OCI-LY7 (cell line): ENCODE measurements around the gene OR2T27. TPM values are rescaled to one million over a fixed set of nuclear protein-coding genes. Genes with fewer than 3 reads are reported as not detected.
A peak's percentile ranks its signal among the peaks of the same experiment; 100 is the strongest.
"Not testable (repeated sequence)": the region's sequence is repeated elsewhere in the genome, so short reads cannot be mapped to it uniquely, and the experiment has no call there.

Experiments
- Bru-seq: library from RNA; stranded (reverse); fragments of 400-500 nt; gene quantifications from one replicate; lab custom pipeline; 2021; lab: Mats Ljungman, UMichigan
- BruChase-seq, 2 experiments: library from RNA; stranded (reverse); fragments of 400-500 nt; gene quantifications; one replicate each; lab custom pipeline; 2021; lab: Mats Ljungman, UMichigan
- BruUV-seq: library from RNA; stranded (reverse); fragments of 400-500 nt; replicated peaks from 2 replicates; lab custom pipeline; 2021; lab: Mats Ljungman, UMichigan
- CTCF ChIA-PET: fragments of 300-600 bp; sonication (Branson Sonifier 250); formaldehyde crosslinking; loops from one replicate; lab custom pipeline; 2022; ENCODE audit warnings: antibody characterized with exemption; ENCODE audit not compliant: unreplicated experiment; lab: Charles Lee
- POLR2A ChIA-PET: fragments of 300-600 bp; sonication (Branson Sonifier 250); formaldehyde crosslinking; loops from one replicate; lab custom pipeline; 2022; ENCODE audit warnings: antibody characterized with exemption; lab: Charles Lee
- DNase-seq: peaks from one replicate; pipeline ENCODE4 v3.0.0-alpha.2; 2015; ENCODE audit warnings: low spot score
- H2AFZ ChIP-seq: fragments of 200-600 bp; sonication (generic), shearing (Covaris generic); 2 replicates; pipeline ENCODE4 v1.6.1; 2014; ENCODE audit warnings: mild to moderate bottlenecking, antibody characterized with exemption, low read length, moderate library complexity
- H3K27ac ChIP-seq: fragments of 200-600 bp; sonication (generic); 2 replicates; pipeline ENCODE4 v1.5.1; 2014; ENCODE audit warnings: mixed run types, low read depth, mild to moderate bottlenecking, moderate library complexity, low read length, inconsistent platforms; ENCODE audit not compliant: poor library complexity, severe bottlenecking
- H3K36me3 ChIP-seq: fragments of 200-600 bp; sonication (generic); 2 replicates; pipeline ENCODE4 v1.6.1; 2014; ENCODE audit warnings: mild to moderate bottlenecking, antibody characterized with exemption, low read length, moderate library complexity, mixed read lengths; ENCODE audit not compliant: insufficient read depth
- H3K4me1 ChIP-seq: fragments of 200-600 bp; sonication (generic); 2 replicates; pipeline ENCODE4 v1.5.1; 2014; ENCODE audit warnings: mild to moderate bottlenecking, low read length; ENCODE audit not compliant: insufficient read depth, poor library complexity, severe bottlenecking
- H3K4me2 ChIP-seq: fragments of 200-600 bp; sonication (generic); 2 replicates; pipeline ENCODE4 v1.6.1; 2014; ENCODE audit warnings: mild to moderate bottlenecking, low read length
- H3K4me3 ChIP-seq: fragments of 200-600 bp; sonication (generic); 2 replicates; pipeline ENCODE4 v1.5.1; 2014; ENCODE audit warnings: mild to moderate bottlenecking, low read depth, low read length; ENCODE audit not compliant: poor library complexity, severe bottlenecking
- H3K79me2 ChIP-seq: fragments of 200-600 bp; sonication (generic); 2 replicates; pipeline ENCODE4 v1.6.1; 2016; ENCODE audit warnings: low read depth, mild to moderate bottlenecking, low read length, moderate library complexity, mixed read lengths; ENCODE audit not compliant: insufficient read depth
- H3K9me2 ChIP-seq: fragments of 200-600 bp; sonication (generic); 2 replicates; pipeline ENCODE4 v1.6.1; 2016; ENCODE audit warnings: mild to moderate bottlenecking, low read length, mixed read lengths; ENCODE audit not compliant: insufficient read depth
- H3K9me3 ChIP-seq: fragments of 200-600 bp; sonication (generic); 2 replicates; pipeline ENCODE4 v1.6.1; 2014; ENCODE audit warnings: mild to moderate bottlenecking, mixed run types, low read length, mixed read lengths
- H4K20me1 ChIP-seq: fragments of 200-600 bp; sonication (generic); 2 replicates; pipeline ENCODE4 v1.6.1; 2014; ENCODE audit warnings: mild to moderate bottlenecking, antibody characterized with exemption, low read length, moderate library complexity, mixed read lengths; ENCODE audit not compliant: insufficient read depth
- EZH2phosphoT487 ChIP-seq: fragments of 200-600 bp; sonication (generic); IDR thresholded peaks from 2 replicates; pipeline ENCODE4 v1.6.1; 2018; ENCODE audit warnings: low read depth, borderline replicate concordance, mild to moderate bottlenecking, mixed run types, antibody characterized with exemption, low read length, moderate library complexity, mixed read lengths
- intact Hi-C: fragments of 100-400 bp; cut with micrococcal nuclease; formaldehyde crosslinking; loops from one replicate; pipeline ENCODE4 v1.10.0; 2022; ENCODE audit not compliant: unreplicated experiment
- long read RNA-seq: library from polyadenylated mRNA; stranded (forward); transcript quantifications from one replicate; pipeline ENCODE4 v2.0.0, GENCODE V29; 2022
- total RNA-seq, 2 experiments: library from RNA; depleted of rRNA in 1 of 2; stranded (reverse); fragments of >200 nt in 1 of 2; shearing (Covaris generic) in 1 of 2; gene quantifications; 2 replicates each; pipeline ENCODE4 v1.2.3, GENCODE V29; 2014 to 2022
- TF ChIP-seq, protein P1 (sequence below): fragments of 200-600 bp; sonication (generic); conservative IDR thresholded peaks from 2 replicates; pipeline ENCODE4 v1.5.1; 2014; ENCODE audit warnings: mild to moderate bottlenecking, antibody characterized with exemption, low read length, moderate library complexity, mixed read lengths

OR2T27 gene, protein sequence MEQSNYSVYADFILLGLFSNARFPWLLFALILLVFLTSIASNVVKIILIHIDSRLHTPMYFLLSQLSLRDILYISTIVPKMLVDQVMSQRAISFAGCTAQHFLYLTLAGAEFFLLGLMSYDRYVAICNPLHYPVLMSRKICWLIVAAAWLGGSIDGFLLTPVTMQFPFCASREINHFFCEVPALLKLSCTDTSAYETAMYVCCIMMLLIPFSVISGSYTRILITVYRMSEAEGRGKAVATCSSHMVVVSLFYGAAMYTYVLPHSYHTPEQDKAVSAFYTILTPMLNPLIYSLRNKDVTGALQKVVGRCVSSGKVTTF
- not detected in 2 replicates for total RNA-seq (2014; rRNA removed; shearing (Covaris generic))
- not detected in 2 replicates for total RNA-seq (2022)
- Bru-seq, nascent RNA, result not detected
- BruChase-seq, experiment 1, labeled RNA remaining after a 6-hour chase, result not detected
- BruChase-seq, experiment 2, labeled RNA remaining after a 2-hour chase, result not detected
- long read RNA-seq, result 0 reads

DNA sequence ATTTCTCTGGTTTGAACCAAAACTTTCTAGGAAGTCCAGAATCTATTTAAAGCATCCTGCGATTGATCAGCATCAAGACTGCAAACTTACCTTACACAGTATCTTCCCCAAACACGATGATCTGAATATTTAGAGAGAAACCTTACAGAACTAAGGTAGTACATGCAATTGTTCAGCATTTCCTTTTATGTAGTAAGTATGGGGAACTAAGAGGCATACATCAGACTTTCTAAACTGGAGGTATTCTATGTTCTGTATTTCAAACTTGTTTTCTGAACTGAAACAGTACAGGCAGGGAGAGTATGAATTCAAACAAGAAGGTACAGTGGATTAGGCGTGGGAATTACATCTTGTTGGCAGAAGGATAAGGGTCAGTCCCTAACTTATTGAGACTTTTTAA lies at the start of gene OR2T27:
Gene OR2T27 (minus strand): TSS at position 175 of the 400 bp plus-strand sequence. CDS start 4,644 bp downstream, outside the sequence.
- DNase-seq, H3K27ac ChIP-seq, CTCF ChIA-PET, H3K9me2 ChIP-seq, intact Hi-C loops, H3K36me3 ChIP-seq, BruUV-seq, H2AFZ ChIP-seq, POLR2A ChIA-PET, H3K79me2 ChIP-seq, H3K4me2 ChIP-seq, H4K20me1 ChIP-seq, H3K4me1 ChIP-seq, H3K9me3 ChIP-seq, H3K4me3 ChIP-seq: not testable (repeated sequence)

DNA sequence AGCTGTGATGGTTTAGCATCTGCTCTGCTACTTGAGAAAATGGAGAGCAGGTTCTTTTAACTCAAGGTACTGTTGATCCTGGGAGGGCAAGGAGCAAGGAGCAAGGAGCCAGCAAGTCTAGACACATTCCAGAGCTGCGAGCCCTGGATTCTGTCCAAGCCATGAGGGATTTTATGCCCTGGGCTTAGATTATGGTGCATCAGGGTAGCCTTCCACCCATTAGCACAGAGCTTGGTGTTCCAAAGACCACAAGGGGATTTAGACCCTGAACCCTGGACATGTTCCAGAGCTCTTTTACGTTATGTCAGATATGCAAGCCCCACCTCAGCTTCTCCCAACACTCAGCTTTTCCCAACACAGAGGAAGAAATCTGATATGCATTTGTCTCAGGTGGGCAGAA lies 49.3 kb upstream of the OR2T27 start:
- POLR2A ChIA-PET, result no interaction called here
- Histone ChIP-seq H3K36me3 (no peaks in the 10 kb centered on the region), H3K4me3 (no peak overlapping the region), H2AFZ (no peak overlapping the region), H3K9me3 (no peaks in the 10 kb centered on the region), H3K79me2 (no peaks in the 10 kb centered on the region), H3K4me1 (no peaks in the 10 kb centered on the region), H4K20me1 (no peaks in the 10 kb centered on the region), H3K27ac (no peak overlapping the region), H3K4me2 (no peak overlapping the region), H3K9me2 (no peaks in the 10 kb centered on the region)
- DNase-seq, result no peak
- no TSS peak for BruUV-seq
- TF ChIP-seq, protein P1, sequence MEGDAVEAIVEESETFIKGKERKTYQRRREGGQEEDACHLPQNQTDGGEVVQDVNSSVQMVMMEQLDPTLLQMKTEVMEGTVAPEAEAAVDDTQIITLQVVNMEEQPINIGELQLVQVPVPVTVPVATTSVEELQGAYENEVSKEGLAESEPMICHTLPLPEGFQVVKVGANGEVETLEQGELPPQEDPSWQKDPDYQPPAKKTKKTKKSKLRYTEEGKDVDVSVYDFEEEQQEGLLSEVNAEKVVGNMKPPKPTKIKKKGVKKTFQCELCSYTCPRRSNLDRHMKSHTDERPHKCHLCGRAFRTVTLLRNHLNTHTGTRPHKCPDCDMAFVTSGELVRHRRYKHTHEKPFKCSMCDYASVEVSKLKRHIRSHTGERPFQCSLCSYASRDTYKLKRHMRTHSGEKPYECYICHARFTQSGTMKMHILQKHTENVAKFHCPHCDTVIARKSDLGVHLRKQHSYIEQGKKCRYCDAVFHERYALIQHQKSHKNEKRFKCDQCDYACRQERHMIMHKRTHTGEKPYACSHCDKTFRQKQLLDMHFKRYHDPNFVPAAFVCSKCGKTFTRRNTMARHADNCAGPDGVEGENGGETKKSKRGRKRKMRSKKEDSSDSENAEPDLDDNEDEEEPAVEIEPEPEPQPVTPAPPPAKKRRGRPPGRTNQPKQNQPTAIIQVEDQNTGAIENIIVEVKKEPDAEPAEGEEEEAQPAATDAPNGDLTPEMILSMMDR, result no peak
- TF ChIP-seq EZH2phosphoT487, result no peak
- intact Hi-C loops, result no loop called here
- CTCF ChIA-PET, result no interaction called here

DNA sequence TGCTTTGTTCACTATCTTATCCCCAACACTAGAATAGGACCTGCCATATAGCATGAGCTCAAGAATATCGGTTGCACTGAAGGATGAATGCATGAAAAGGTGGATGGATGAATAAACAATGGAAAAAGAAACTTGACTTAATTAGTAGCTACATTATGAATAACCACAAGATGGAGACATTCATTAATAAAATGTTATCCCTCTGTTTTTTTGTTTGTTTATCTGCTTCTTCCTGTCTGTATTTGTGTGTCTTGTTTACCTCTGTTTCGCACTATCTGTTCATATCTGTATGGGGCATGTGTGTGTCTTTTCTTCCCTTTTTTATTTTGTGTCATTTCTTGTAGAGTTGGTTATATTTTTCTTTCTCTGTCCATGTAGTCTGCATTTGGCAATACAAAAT lies 48.3 kb upstream of the OR2T27 start:
- TF ChIP-seq, protein P1, result peak; percentile 58
- no peak for TF ChIP-seq EZH2phosphoT487

More for the DNA sequence above, 48.3 kb upstream of the OR2T27 start:
- H3K4me3 ChIP-seq, result no peak overlapping the region
- no peaks in the 10 kb centered on the region for H3K36me3 ChIP-seq
- intact Hi-C loops, result loop anchor here (2.0 kb wide), 1 partner anchor 103 kb away; no protein-coding TSS in a partner anchor
- H3K4me2 ChIP-seq, result no peak overlapping the region
- ChIA-PET POLR2A (interaction anchor here (1.2 kb wide), 1 partner anchor 33 kb away, joined by 5 read pairs; no protein-coding TSS in a partner anchor), CTCF (interaction anchor here (1.1 kb wide), 1 partner anchor 84 kb away, joined by 3 read pairs; no protein-coding TSS in a partner anchor)
- BruUV-seq, result no TSS peak
- H3K79me2 ChIP-seq, result no peaks in the 10 kb centered on the region
- H3K9me2 ChIP-seq, result no peaks in the 10 kb centered on the region
- H3K27ac ChIP-seq, result no peak overlapping the region
- no peak overlapping the region for H2AFZ ChIP-seq
- H4K20me1 ChIP-seq, result no peaks in the 10 kb centered on the region
- H3K9me3 ChIP-seq, result no peaks in the 10 kb centered on the region
- DNase-seq, result no peak
- H3K4me1 ChIP-seq, result no peaks in the 10 kb centered on the region
